Activated CD4-positive, alpha-beta T cell treated with anti-CD3 and anti-CD28 coated beads, Interleukin-2, amount 50 U/mL, for 24 hours (primary cell): Measurements from ENCODE around the gene CHTOP.
"Not testable (repeated sequence)": the region's sequence is repeated elsewhere in the genome, so short reads cannot be mapped to it uniquely, and the experiment has no call there.

ENCODE experiments used
- DNase-seq, 2 donors: peaks; one replicate each; pipeline ENCODE4 v3.0.0-alpha.2; 2020; ENCODE audit warnings: low read depth in 1 of 2, low spot score in 1 of 2

CHTOP gene

GRCh38 chr1:153633754-153634665 is at the start of gene CHTOP:
Gene CHTOP, plus strand, starts transcription at chr1:153634066. Its CDS starts 2,523 bp downstream, at chr1:153636589.
- peak; percentile 96 to 97 for DNase-seq

- DNase-seq: no peak
Measured at GRCh38 chr1:153585006-153585405, 48.9 kb upstream of the CHTOP start.

DNA sequence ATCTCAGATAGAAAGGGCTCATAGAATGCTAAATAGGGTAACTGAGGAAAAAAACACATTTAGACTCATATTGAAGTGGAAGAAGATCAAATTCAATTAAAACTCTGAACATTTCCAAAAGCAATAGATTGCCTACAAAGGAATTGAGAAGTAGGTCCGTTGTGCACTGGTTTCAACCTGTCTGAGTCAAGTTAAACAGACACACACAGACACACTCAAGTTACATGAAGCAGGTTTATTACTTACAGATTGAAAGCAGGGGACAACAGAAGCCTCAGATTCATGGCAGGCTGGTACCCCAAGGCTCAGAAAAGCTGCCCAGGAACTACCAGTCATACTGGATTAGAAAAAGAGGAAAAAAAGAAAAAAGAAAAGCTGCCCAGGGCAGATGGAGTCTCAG is 47.5 kb upstream of the CHTOP start:
- DNase-seq: no peak

DNA sequence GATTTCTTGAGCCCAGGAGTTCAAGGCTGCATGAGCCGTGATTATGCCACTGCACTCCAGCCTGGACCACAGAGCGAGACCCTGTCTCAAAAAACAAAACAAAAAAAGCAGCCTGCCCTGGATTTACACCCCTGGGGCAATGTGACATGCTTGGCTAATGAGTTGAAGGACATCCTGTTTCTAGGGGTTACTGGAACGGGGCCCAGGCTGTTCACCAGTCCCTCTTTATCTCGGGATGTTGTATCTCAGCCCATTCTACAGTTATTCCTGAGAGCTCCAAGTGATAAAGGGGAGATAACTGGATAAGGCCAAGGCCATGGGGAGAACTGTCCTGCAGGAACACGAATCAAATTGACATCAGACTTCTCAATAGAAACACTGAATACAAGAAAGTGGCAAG is 46.6 kb upstream of the CHTOP start:
- DNase-seq: no peak

DNA sequence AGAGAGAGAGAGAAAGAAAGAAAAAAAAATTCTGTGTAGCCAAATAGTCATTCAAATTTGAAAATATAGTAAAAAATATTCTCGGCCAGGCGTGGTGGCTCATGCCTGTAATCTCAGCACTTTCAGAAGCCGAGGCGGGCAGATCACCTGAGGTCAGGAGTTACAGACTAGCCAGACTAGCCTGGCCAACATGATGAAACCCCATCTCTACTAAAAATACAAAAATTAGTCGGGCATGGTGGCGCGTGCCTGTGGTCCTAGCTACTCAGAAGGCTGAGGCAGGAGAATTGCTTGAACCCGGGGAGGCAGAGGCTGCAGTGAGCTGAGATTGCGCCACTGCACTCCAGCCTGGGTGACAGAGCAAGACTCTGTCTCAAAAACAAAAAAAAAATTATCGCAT is 45.8 kb upstream of the CHTOP start:
- DNase-seq: not testable (repeated sequence)

GRCh38 chr1:153588482-153588881 is 45.4 kb upstream of the CHTOP start:
- no peak for DNase-seq

DNA sequence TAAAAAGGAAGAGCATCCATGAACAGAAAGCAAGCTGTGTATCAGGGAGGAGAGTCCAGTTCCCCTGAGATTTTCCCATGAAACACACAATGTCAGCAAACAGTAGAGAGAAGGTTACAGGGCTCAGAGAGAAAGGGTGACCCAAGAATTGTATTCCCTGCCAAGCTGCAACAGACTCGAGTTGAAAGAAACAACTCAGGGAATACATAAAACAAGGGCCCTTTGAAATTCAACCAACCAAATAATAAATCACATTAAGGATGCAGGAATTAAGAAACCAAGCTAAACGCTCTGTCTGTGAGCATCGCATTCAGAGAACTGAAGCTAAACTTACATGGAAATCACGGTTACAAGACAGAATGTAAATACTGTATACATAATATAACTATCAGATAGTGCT is 41.1 kb upstream of the CHTOP start:
- no peak for DNase-seq

DNA sequence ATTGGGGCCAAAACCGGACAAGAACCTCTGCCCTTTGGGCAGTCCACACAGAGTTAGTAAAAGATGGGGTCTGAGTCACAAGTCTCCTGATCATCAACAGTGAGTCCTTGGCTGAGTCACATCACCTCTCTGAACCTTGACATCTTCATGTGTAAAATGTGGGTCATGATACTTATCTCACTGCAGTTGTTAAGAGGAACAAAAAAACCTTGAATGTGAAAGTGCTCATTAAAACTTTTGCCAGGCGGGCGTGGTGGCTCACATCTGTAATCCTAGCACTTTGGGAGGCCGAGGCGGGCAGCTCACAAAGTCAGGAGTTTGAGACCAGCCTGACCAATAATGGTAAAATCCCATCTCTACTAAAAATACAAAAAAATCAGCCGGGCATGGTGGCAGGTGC is 36.7 kb upstream of the CHTOP start:
- no peak for DNase-seq

- no peak for DNase-seq
Measured at GRCh38 chr1:153598309-153599172, 35.3 kb upstream of the CHTOP start.

DNA sequence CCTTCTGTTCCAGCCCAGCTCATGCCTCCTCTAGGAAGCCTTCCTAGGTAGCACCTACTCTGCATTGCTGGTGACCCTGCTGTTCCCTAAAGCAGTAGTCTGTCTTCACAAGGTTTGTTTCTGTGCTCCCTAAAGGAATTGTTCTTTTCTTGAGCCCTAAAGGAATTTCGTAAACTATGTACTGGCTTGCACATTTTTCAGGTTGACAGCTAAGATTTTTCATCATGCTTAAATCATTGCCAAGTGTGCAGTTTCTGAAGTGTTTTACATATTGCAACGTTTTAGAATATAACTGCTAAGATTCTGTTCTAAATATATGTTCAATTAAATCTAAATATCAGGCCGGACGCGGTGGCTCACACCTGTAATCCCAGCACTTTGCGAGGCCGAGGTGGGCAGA is 34.0 kb upstream of the CHTOP start:
- DNase-seq: no peak

- no peak for DNase-seq
Measured at GRCh38 chr1:153602749-153603148, 31.1 kb upstream of the CHTOP start.

- DNase-seq: no peak
Measured at GRCh38 chr1:153606194-153606593, 27.7 kb upstream of the CHTOP start.

DNA sequence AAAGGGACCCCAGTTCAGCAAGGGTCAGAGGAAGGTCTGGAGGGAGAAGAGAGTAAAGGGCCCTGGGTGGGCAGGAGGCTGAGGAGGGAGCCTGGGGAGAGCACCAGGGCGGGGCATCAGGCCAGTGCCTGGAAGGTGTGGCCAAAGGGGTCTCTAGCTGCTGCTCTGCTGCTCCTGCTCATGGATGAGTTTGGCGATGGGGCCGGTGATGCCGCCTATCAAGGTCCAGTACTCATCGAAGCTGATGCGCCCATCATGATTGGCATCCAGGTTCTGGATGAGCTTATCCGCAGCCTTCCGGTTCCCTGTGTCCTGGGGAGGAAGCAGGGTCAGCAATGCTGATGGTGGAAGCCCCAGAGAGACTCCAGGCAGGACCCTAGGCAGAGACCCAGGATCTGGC is 26.5 kb upstream of the CHTOP start:
- no peak for DNase-seq

- DNase-seq: no peak
Measured at GRCh38 chr1:153608089-153608682, 25.7 kb upstream of the CHTOP start.

DNA sequence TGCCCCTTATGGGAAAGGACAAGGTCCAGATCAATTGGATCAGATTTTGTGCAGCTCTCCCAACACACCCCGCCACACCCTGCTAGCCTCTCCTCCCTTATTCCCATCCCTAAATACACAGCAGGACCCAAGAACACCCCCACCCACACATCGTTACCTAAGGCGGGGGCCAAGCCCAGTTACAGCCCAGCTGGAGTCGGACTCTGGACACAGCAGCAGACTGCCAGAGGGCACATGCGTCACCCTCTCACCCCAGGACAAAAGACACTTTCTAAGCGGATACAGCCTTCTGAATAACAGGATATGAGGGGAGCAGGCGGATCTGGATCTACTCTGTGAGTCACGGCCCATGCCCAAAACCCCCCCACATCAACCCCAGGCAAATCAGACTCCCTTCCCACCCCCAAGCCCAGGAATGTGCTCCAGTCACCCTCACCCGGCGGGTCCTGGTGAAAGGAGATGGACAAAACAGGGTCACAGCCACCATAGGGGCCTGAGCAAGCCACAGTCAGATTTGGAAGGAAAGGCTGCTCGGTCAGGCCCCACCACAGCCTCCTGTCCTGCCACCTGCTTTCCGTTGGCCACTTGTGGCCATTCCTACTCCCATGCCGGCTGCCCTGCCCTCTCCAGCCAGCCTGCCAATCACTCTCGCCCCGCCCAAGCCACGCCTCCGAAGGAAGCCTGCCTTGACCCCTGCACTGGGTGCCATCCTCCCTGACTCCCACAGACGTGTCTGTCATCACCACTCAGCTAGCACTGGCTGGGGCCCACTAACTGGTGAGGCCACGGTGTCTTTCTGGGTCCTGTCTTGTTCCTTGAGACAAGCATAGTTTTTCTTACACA is 24.9 kb upstream of the CHTOP start:
- no peak for DNase-seq

GRCh38 chr1:153609585-153609907 is 24.3 kb upstream of the CHTOP start:
- DNase-seq: no peak

DNA sequence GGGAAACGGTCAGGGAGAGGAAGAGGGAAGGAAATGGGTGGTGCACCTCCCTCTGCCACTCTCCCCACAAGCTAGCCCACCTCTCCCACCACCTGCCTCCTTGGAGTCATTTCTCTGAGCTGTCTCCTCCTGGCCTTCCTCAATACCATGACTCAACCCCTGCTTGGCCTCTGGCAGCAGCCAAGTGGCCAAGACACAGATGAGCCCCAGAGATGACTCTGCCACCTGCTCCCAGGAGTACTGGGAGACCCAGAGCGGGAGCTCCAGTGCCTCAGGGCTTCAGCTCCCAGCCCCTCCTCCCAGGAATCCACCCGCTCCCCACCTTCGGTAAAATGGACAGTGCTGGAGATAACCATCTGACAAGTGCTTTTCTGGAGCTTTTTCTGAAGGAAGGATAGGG is 23.5 kb upstream of the CHTOP start:
- no peak for DNase-seq

- no peak for DNase-seq
Measured at GRCh38 chr1:153610811-153611301, 23.0 kb upstream of the CHTOP start.

DNA sequence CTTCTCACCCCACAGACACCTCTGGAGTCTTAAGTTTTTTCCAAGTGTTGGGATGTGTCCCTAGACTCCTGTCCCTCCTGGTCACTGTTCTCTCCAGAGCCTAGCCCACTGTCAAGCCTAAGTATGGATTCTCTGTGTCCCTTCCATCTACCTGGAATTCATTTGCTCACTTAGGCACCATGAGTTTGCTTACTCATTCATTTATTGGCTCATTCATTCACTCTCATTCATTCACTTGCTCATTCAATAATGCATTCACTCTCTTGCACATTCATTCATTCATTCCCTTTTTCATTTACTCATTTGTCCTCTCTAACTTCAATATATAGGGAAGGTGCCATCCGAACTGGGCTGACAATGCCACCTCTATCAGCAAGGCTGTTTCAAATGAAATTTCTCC is 22.5 kb upstream of the CHTOP start:
- no peak for DNase-seq

- no peak for DNase-seq
Measured at GRCh38 chr1:153612111-153612754, 21.6 kb upstream of the CHTOP start.
